ENCODE results near the gene OR2L5.

GRCh38 chr1:248065604-248066003, 52.1 kb downstream of the OR2L5 start:
- TF ChIP-seq EP300 (IDR thresholded peaks at IDR 0.05) (no peak), CTCF (IDR thresholded peaks at IDR 0.05) (no peak)

Measured in esophagus muscularis mucosa (tissue), 3 donors.